ENCODE measurements around the gene APOC1.

DNA sequence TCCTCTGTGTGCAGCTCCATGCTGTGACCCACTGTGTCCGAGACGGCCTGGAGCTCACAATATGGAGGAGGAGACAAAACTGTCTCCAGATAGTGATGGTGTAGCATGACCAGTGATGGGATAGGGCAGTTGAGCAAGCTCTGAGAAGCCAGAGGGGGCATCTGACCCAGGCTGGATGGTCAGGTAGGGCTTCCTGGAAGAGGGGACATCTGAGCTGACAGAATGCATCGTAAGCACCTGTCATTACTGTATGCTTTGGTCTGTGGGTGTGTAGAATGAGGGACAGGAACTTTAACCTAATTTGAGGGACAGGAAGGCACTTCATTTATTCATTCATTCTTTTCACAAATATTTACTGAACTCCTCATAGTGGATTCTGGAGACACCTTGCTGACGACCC is 29.8 kb upstream of the APOC1 start:
- TF ChIP-seq, protein P1, sequence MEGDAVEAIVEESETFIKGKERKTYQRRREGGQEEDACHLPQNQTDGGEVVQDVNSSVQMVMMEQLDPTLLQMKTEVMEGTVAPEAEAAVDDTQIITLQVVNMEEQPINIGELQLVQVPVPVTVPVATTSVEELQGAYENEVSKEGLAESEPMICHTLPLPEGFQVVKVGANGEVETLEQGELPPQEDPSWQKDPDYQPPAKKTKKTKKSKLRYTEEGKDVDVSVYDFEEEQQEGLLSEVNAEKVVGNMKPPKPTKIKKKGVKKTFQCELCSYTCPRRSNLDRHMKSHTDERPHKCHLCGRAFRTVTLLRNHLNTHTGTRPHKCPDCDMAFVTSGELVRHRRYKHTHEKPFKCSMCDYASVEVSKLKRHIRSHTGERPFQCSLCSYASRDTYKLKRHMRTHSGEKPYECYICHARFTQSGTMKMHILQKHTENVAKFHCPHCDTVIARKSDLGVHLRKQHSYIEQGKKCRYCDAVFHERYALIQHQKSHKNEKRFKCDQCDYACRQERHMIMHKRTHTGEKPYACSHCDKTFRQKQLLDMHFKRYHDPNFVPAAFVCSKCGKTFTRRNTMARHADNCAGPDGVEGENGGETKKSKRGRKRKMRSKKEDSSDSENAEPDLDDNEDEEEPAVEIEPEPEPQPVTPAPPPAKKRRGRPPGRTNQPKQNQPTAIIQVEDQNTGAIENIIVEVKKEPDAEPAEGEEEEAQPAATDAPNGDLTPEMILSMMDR (IDR thresholded peaks at IDR 0.05) = no peak
- TF ChIP-seq POLR2A (IDR thresholded peaks at IDR 0.05) = no peak
